HCT116 (cell line): ENCODE results near the gene AKAP3. TPM values are rescaled to one million over a fixed set of nuclear protein-coding genes. Genes with fewer than 3 reads are reported as not detected.

ENCODE experiments used
- ATAC-seq: fragments of 200-7000 bp; cut with Tn5 transposase; 2 replicates; pipeline ENCODE4 v1.9.1; 2020; ENCODE audit warnings: mild to moderate bottlenecking, moderate library complexity
- BruUV-seq: library from RNA; stranded (reverse); fragments of 400-500 nt; replicated peaks from 2 replicates; lab custom pipeline; 2021; lab: Mats Ljungman, UMichigan
- CTCF ChIA-PET: fragments of 300-600 bp; sonication (Branson Sonifier 250); formaldehyde crosslinking; loops from one replicate; lab custom pipeline; 2021; ENCODE audit warnings: antibody characterized with exemption; lab: Charles Lee
- POLR2A ChIA-PET: fragments of 300-600, 350-600 bp; sonication (Branson Sonifier 250); formaldehyde crosslinking; loops from one replicate; lab custom pipeline; 2021; ENCODE audit warnings: antibody characterized with exemption; lab: Charles Lee
- RAD21 ChIA-PET, 2 experiments: fragments of 300-600 bp; sonication (Branson Sonifier 250); formaldehyde crosslinking; loops; one replicate each; lab custom pipeline; 2023; ENCODE audit warnings: low total read pairs in 2 of 2; ENCODE audit not compliant: uncharacterized antibody in 2 of 2, unreplicated experiment in 2 of 2, low non-redundant PET in 1 of 2; lab: Charles Lee
- DNase-seq: peaks from one replicate; pipeline ENCODE4 v3.0.0-alpha.2; 2010; ENCODE audit warnings: low read depth, low spot score
- H2AFZ ChIP-seq: fragments of 200-600 bp; shearing (Covaris generic), sonication (generic); 2 replicates; pipeline ENCODE4 v1.6.1; 2017; ENCODE audit warnings: low read depth, mixed run types, mixed read lengths, antibody characterized with exemption, low read length; ENCODE audit not compliant: poor library complexity, severe bottlenecking
- H3K27ac ChIP-seq: 2 replicates; pipeline ENCODE4 v1.5.1; 2012; ENCODE audit warnings: low read depth, low read length
- H3K27me3 ChIP-seq: fragments of 200-600 bp; sonication (generic); 2 replicates; pipeline ENCODE4 v1.6.1; 2016; ENCODE audit warnings: mixed run types, low read length, mixed read lengths; ENCODE audit not compliant: insufficient read depth
- H3K36me3 ChIP-seq, 2 experiments: fragments of 200-500 bp in 1 of 2; fragments of 200-600 bp in 1 of 2; sonication (Bioruptor generic) in 1 of 2; sonication (generic) in 1 of 2; 2 replicates each; pipeline versions ENCODE4 v1.5.1 to v1.6.1; 2014 to 2016; ENCODE audit warnings: low read length in 2 of 2, inconsistent platforms in 1 of 2, mixed read lengths in 1 of 2, mixed run types in 1 of 2; ENCODE audit not compliant: insufficient read depth in 2 of 2, control insufficient read depth in 1 of 2
- H3K4me1 ChIP-seq, 2 experiments: fragments of 200-600 bp in 1 of 2; sonication (generic) in 1 of 2; 2 replicates each; pipeline versions ENCODE4 v1.5.1 to v1.6.1; 2012 to 2017; ENCODE audit warnings: low read length in 2 of 2, inconsistent platforms in 1 of 2, mild to moderate bottlenecking in 1 of 2, mixed read lengths in 1 of 2, mixed run types in 1 of 2, moderate library complexity in 1 of 2; ENCODE audit not compliant: insufficient read depth in 2 of 2, control insufficient read depth in 1 of 2
- H3K4me2 ChIP-seq: fragments of 200-600 bp; sonication (generic); 2 replicates; pipeline ENCODE4 v1.6.1; 2017; ENCODE audit warnings: mixed run types, low read length, mixed read lengths
- H3K4me3 ChIP-seq, 2 experiments: fragments of 200-600 bp in 1 of 2; sonication (generic) in 1 of 2; replicated peaks in 1 of 2; 2 replicates each; pipeline ENCODE4 v1.5.1; 2011 to 2016; ENCODE audit warnings: low read length in 2 of 2, control low read depth in 1 of 2, low read depth in 1 of 2, mild to moderate bottlenecking in 1 of 2, mixed read lengths in 1 of 2, mixed run types in 1 of 2
- H3K79me2 ChIP-seq: fragments of 200-600 bp; sonication (generic); 2 replicates; pipeline ENCODE4 v1.6.1; 2017; ENCODE audit warnings: mild to moderate bottlenecking, mixed run types, low read length, moderate library complexity, mixed read lengths; ENCODE audit not compliant: insufficient read depth
- H3K9ac ChIP-seq: fragments of 200-600 bp; sonication (generic); 2 replicates; pipeline ENCODE4 v1.6.1; 2016; ENCODE audit warnings: low read length, mixed read lengths
- H3K9me2 ChIP-seq: fragments of 200-600 bp; sonication (generic), shearing (Covaris generic); 2 replicates; pipeline ENCODE4 v1.6.1; 2017; ENCODE audit warnings: mixed run types, mild to moderate bottlenecking, moderate library complexity; ENCODE audit not compliant: insufficient read depth
- H3K9me3 ChIP-seq, 2 experiments: fragments of 200-500 bp in 1 of 2; fragments of 200-600 bp in 1 of 2; sonication (Bioruptor generic) in 1 of 2; sonication (generic) in 1 of 2; 2 replicates each; pipeline ENCODE4 v1.6.1; 2014 to 2017; ENCODE audit warnings: low read length in 2 of 2, mixed read lengths in 2 of 2, inconsistent platforms in 1 of 2, low read depth in 1 of 2, mild to moderate bottlenecking in 1 of 2, mixed run types in 1 of 2, moderate library complexity in 1 of 2; ENCODE audit not compliant: control insufficient read depth in 1 of 2, insufficient read depth in 1 of 2
- H4K20me1 ChIP-seq: fragments of 200-600 bp; sonication (generic), shearing (Covaris generic); 2 replicates; pipeline ENCODE4 v1.6.1; 2017; ENCODE audit warnings: mixed run types, mild to moderate bottlenecking, moderate library complexity; ENCODE audit not compliant: insufficient read depth
- CEBPB ChIP-seq: IDR thresholded peaks from 2 replicates; pipeline ENCODE4 v1.6.1; 2012; ENCODE audit warnings: low read depth
- ELF1 ChIP-seq: IDR thresholded peaks from 2 replicates; pipeline ENCODE4 v1.6.1; 2012; ENCODE audit warnings: low read depth, borderline replicate concordance
- EZH2 ChIP-seq: fragments of 200-600 bp; sonication (generic); IDR thresholded peaks from 2 replicates; pipeline ENCODE4 v1.6.1; 2017; ENCODE audit warnings: antibody characterized with exemption, mixed run types
- EZH2phosphoT487 ChIP-seq: fragments of 200-600 bp; IDR thresholded peaks from 2 replicates; pipeline ENCODE4 v1.6.1; 2018; ENCODE audit warnings: antibody characterized with exemption, borderline replicate concordance
- FOSL1 ChIP-seq: IDR thresholded peaks from 2 replicates; pipeline ENCODE4 v1.6.1; 2012; ENCODE audit warnings: low read depth
- JUND ChIP-seq: IDR thresholded peaks from 2 replicates; pipeline ENCODE4 v1.6.1; 2012
- POLR2A ChIP-seq: IDR thresholded peaks from 2 replicates; pipeline ENCODE4 v1.7.0; 2011; ENCODE audit warnings: borderline replicate concordance; ENCODE audit not compliant: insufficient read depth, insufficient read length; ENCODE audit errors: extremely low read depth
- POLR2AphosphoS5 ChIP-seq: IDR thresholded peaks from 2 replicates; pipeline ENCODE4 v1.6.1; 2011; ENCODE audit warnings: mild to moderate bottlenecking, low read depth, low read length, moderate library complexity
- RAD21 ChIP-seq: IDR thresholded peaks from 2 replicates; pipeline ENCODE4 v1.6.1; 2012; ENCODE audit warnings: low read depth, mild to moderate bottlenecking
- SIN3A ChIP-seq: IDR thresholded peaks from 2 replicates; pipeline ENCODE4 v1.6.1; 2012; ENCODE audit warnings: low read depth
- SP1 ChIP-seq: IDR thresholded peaks from 2 replicates; pipeline ENCODE4 v1.6.1; 2012; ENCODE audit warnings: low read depth
- SRF ChIP-seq: IDR thresholded peaks from 2 replicates; pipeline ENCODE4 v1.6.1; 2012; ENCODE audit warnings: low read depth
- TCF7L2 ChIP-seq: IDR thresholded peaks from 2 replicates; pipeline ENCODE4 v1.7.0; 2011; ENCODE audit warnings: borderline replicate concordance, inconsistent platforms; ENCODE audit not compliant: insufficient read depth, insufficient read length; ENCODE audit errors: extremely low read depth
- YY1 ChIP-seq: IDR thresholded peaks from 2 replicates; pipeline ENCODE4 v1.6.1; 2011; ENCODE audit warnings: low read length, low read depth, moderate library complexity, mild to moderate bottlenecking; ENCODE audit not compliant: insufficient replicate concordance; ENCODE audit errors: extremely low read depth
- ZFX ChIP-seq: fragments of 450-650 bp; IDR thresholded peaks from 2 replicates; pipeline ENCODE4 v1.6.1; 2017
- ZNF274 ChIP-seq: fragments of 200-500 bp; sonication (Bioruptor generic); IDR thresholded peaks from 2 replicates; pipeline ENCODE4 v1.6.1; 2014; ENCODE audit warnings: mild to moderate bottlenecking, low read depth, low read length, inconsistent platforms
- intact Hi-C: fragments of 100-400 bp; cut with micrococcal nuclease; formaldehyde crosslinking; loops from 2 replicates; pipeline ENCODE4 v1.10.0; 2022
- total RNA-seq: library from RNA; stranded (reverse); gene quantifications from one replicate; pipeline ENCODE4 v1.2.1, GENCODE V29; 2021; ENCODE audit not compliant: unreplicated experiment
- TF ChIP-seq, protein P1 (sequence below), 3 experiments: fragments of 200-600 bp in 1 of 3; sonication (generic) in 1 of 3; IDR thresholded peaks in 2 of 3; conservative IDR thresholded peaks in 1 of 3; 2 replicates each; pipeline ENCODE4 v1.5.1; 2012 to 2017; ENCODE audit warnings: low read depth in 2 of 3, low read length in 2 of 3, antibody characterized with exemption in 1 of 3, borderline replicate concordance in 1 of 3, control low read depth in 1 of 3, mild to moderate bottlenecking in 1 of 3, mixed read lengths in 1 of 3, mixed run types in 1 of 3, moderate library complexity in 1 of 3; ENCODE audit not compliant: insufficient read depth in 1 of 3
- TF ChIP-seq, protein P2 (sequence below): IDR thresholded peaks from 2 replicates; pipeline ENCODE4 v1.6.1; 2011; ENCODE audit warnings: mild to moderate bottlenecking, low read length, moderate library complexity; ENCODE audit not compliant: insufficient replicate concordance; ENCODE audit errors: extremely low read depth
- TF ChIP-seq, protein P3 (sequence below): IDR thresholded peaks from 2 replicates; pipeline ENCODE4 v1.6.1; 2012
- TF ChIP-seq, protein P4 (sequence below): IDR thresholded peaks from 2 replicates; pipeline ENCODE4 v1.6.1; 2012

Gene AKAP3
- total RNA-seq, 1 experiment from 2014 or later: 4.3 TPM

DNA sequence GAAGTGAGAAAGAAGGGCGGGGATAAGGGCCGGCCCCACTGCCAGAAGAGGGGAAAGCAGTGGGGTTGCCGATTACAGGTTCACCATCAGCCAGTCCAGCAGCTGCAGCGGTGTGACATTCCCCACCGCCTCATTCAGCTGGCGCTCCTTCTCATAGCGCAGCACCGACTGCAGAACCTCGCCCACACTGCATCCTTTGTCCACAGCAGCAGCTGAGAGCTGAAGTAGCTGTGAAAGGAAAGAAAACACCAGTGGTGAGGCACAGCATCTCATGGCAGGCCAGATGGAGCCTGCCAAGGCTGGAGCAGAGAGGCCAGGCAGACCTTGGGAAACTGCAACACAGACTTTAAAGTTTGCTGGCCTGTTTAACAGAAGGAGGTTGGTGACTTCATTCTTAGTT lies 33.2 kb downstream of the AKAP3 start:
- DNase-seq (no peak), ATAC-seq (no peak)
- intact Hi-C loops: no loop called here
- H3K9me3 ChIP-seq: no peaks in the 10 kb centered on the region
- no peaks in the 10 kb centered on the region for H4K20me1 ChIP-seq
- H3K36me3 ChIP-seq: peaks cover 6 to 14% of the 10 kb centered on the region in 2 experiments; a peak in 2 of 4 replicates
- H3K4me3 ChIP-seq: no peak overlapping the region
- H3K27me3 ChIP-seq: no peaks in the 10 kb centered on the region
- no peaks in the 10 kb centered on the region for H3K79me2 ChIP-seq
- no peaks in the 10 kb centered on the region for H3K9me2 ChIP-seq
- BruUV-seq: no TSS peak
- TF ChIP-seq YY1 (no peak), SP1 (no peak), EZH2phosphoT487 (no peak), POLR2A (no peak), SIN3A (no peak), EZH2 (no peak), RAD21 (no peak), JUND (no peak), ZFX (no peak), TCF7L2 (no peak), ZNF274 (no peak), POLR2AphosphoS5 (no peak), ELF1 (no peak), FOSL1 (no peak), SRF (no peak), CEBPB (no peak)
- TF ChIP-seq, protein P1, sequence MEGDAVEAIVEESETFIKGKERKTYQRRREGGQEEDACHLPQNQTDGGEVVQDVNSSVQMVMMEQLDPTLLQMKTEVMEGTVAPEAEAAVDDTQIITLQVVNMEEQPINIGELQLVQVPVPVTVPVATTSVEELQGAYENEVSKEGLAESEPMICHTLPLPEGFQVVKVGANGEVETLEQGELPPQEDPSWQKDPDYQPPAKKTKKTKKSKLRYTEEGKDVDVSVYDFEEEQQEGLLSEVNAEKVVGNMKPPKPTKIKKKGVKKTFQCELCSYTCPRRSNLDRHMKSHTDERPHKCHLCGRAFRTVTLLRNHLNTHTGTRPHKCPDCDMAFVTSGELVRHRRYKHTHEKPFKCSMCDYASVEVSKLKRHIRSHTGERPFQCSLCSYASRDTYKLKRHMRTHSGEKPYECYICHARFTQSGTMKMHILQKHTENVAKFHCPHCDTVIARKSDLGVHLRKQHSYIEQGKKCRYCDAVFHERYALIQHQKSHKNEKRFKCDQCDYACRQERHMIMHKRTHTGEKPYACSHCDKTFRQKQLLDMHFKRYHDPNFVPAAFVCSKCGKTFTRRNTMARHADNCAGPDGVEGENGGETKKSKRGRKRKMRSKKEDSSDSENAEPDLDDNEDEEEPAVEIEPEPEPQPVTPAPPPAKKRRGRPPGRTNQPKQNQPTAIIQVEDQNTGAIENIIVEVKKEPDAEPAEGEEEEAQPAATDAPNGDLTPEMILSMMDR (IDR thresholded peaks at IDR 0.05 in 2 of 3, conservative IDR thresholded peaks at IDR 0.05 in 1 of 3; ENCODE audit: borderline replicate concordance in 1 of 3, insufficient read depth in 1 of 3, low read depth in 2 of 3, low read length in 2 of 3): no peak
- TF ChIP-seq, protein P2, sequence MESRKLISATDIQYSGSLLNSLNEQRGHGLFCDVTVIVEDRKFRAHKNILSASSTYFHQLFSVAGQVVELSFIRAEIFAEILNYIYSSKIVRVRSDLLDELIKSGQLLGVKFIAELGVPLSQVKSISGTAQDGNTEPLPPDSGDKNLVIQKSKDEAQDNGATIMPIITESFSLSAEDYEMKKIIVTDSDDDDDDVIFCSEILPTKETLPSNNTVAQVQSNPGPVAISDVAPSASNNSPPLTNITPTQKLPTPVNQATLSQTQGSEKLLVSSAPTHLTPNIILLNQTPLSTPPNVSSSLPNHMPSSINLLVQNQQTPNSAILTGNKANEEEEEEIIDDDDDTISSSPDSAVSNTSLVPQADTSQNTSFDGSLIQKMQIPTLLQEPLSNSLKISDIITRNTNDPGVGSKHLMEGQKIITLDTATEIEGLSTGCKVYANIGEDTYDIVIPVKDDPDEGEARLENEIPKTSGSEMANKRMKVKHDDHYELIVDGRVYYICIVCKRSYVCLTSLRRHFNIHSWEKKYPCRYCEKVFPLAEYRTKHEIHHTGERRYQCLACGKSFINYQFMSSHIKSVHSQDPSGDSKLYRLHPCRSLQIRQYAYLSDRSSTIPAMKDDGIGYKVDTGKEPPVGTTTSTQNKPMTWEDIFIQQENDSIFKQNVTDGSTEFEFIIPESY: no peak
- TF ChIP-seq, protein P3, sequence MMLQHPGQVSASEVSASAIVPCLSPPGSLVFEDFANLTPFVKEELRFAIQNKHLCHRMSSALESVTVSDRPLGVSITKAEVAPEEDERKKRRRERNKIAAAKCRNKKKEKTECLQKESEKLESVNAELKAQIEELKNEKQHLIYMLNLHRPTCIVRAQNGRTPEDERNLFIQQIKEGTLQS: no peak
- TF ChIP-seq, protein P4, sequence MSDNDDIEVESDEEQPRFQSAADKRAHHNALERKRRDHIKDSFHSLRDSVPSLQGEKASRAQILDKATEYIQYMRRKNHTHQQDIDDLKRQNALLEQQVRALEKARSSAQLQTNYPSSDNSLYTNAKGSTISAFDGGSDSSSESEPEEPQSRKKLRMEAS: no peak
- no peak overlapping the region for H3K4me2 ChIP-seq
- ChIA-PET RAD21 (no interaction called here), POLR2A (no interaction called here), CTCF (no interaction called here)
- H2AFZ ChIP-seq: no peak overlapping the region
- no peak overlapping the region for H3K27ac ChIP-seq
- no peaks in the 10 kb centered on the region for H3K4me1 ChIP-seq
- no peak overlapping the region for H3K9ac ChIP-seq
